HG03103 (cell line): ENCODE results near the gene NRG3.
"Not testable (repeated sequence)": the region's sequence is repeated elsewhere in the genome, so short reads cannot be mapped to it uniquely, and the experiment has no call there.

Source experiments
- ATAC-seq: cut with Tn5 transposase; IDR thresholded peaks from one replicate; pipeline ENCODE4 v1.9.1; 2021; ENCODE audit warnings: low read depth; ENCODE audit not compliant: unreplicated experiment

The NRG3 gene

GRCh38 chr10:82934947-82935346 is 1060.0 kb downstream of the NRG3 start:
- ATAC-seq = no peak

- no peak for ATAC-seq
Observed at GRCh38 chr10:82938331-82938730, 1063.3 kb downstream of the NRG3 start.

- ATAC-seq = no peak
Observed at GRCh38 chr10:82942286-82943099, 1067.5 kb downstream of the NRG3 start.

- ATAC-seq = no peak
Observed at GRCh38 chr10:82943142-82943541, 1068.1 kb downstream of the NRG3 start.

- ATAC-seq = no peak
Observed at GRCh38 chr10:82949816-82950575, 1075.0 kb downstream of the NRG3 start.

- ATAC-seq = no peak
Observed at GRCh38 chr10:82953331-82953730, 1078.3 kb downstream of the NRG3 start.

GRCh38 chr10:82953909-82954308 is 1078.9 kb downstream of the NRG3 start:
- no peak for ATAC-seq

GRCh38 chr10:82960421-82961060 is 1085.5 kb downstream of the NRG3 start:
- not testable (repeated sequence) for ATAC-seq

GRCh38 chr10:82961864-82962263 is 1086.9 kb downstream of the NRG3 start:
- no peak for ATAC-seq

GRCh38 chr10:82966130-82966529 is 1091.1 kb downstream of the NRG3 start:
- ATAC-seq = no peak

- ATAC-seq = no peak
Observed at GRCh38 chr10:82968533-82968932, 1093.5 kb downstream of the NRG3 start.

GRCh38 chr10:82969405-82969804 is 1094.4 kb downstream of the NRG3 start:
- no peak for ATAC-seq

GRCh38 chr10:82980321-82980720 is 1105.3 kb downstream of the NRG3 start:
- no peak for ATAC-seq

- ATAC-seq = no peak
Observed at GRCh38 chr10:82981137-82981723, 1106.2 kb downstream of the NRG3 start.

GRCh38 chr10:82982110-82982608 is 1107.2 kb downstream of the NRG3 start:
- no peak for ATAC-seq

- ATAC-seq = no peak
Observed at GRCh38 chr10:82986216-82986615, 1111.2 kb downstream of the NRG3 start.

GRCh38 chr10:83006479-83006878 is 1131.5 kb downstream of the NRG3 start:
- ATAC-seq = not testable (repeated sequence)

GRCh38 chr10:83007510-83007909 is 1132.5 kb downstream of the NRG3 start:
- ATAC-seq = no peak

GRCh38 chr10:83012866-83013265 is 1137.9 kb downstream of the NRG3 start:
- no peak for ATAC-seq

GRCh38 chr10:83017076-83017867 is 1142.3 kb downstream of the NRG3 start:
- no peak for ATAC-seq
